GM08714 (cell line): ENCODE measurements around the gene CCL28.
A peak's percentile ranks its signal among the peaks of the same experiment; 100 is the strongest.
"Not testable (repeated sequence)": the region's sequence is repeated elsewhere in the genome, so short reads cannot be mapped to it uniquely, and the experiment has no call there.

Experiments used
- H3K4me3 ChIP-seq: fragments of 200-500 bp; sonication (Bioruptor generic); 2 replicates; pipeline ENCODE4 v1.5.1; 2014; ENCODE audit warnings: mild to moderate bottlenecking, low read length, inconsistent platforms
- ZNF274 ChIP-seq: IDR thresholded peaks from 2 replicates; pipeline ENCODE4 v1.6.1; 2012; ENCODE audit warnings: mild to moderate bottlenecking, low read depth, low read length

CCL28 gene

GRCh38 chr5:43418561-43418960, 6.4 kb upstream of the CCL28 start:
- H3K4me3 ChIP-seq, result no peak overlapping the region
- no peak for TF ChIP-seq ZNF274

- no peak overlapping the region for H3K4me3 ChIP-seq
- no peak for TF ChIP-seq ZNF274
These were observed 4.7 kb upstream of the CCL28 start for GRCh38 chr5:43416803-43417394.

- H3K4me3 ChIP-seq, result no peak overlapping the region
- TF ChIP-seq ZNF274, result no peak
These were observed 4.0 kb upstream of the CCL28 start for GRCh38 chr5:43415935-43416802.

GRCh38 chr5:43413966-43414365, 1.8 kb upstream of the CCL28 start:
- TF ChIP-seq ZNF274, result no peak
- no peak overlapping the region for H3K4me3 ChIP-seq

- H3K4me3 ChIP-seq, result no peak overlapping the region
- TF ChIP-seq ZNF274, result no peak
These were observed 453 bp upstream of the CCL28 start for GRCh38 chr5:43412644-43413043.

- no peak overlapping the region for H3K4me3 ChIP-seq
- no peak for TF ChIP-seq ZNF274
These were observed 696 bp downstream of the CCL28 start for GRCh38 chr5:43411495-43411894.

- no peak for TF ChIP-seq ZNF274
- H3K4me3 ChIP-seq, result no peak overlapping the region
These were observed 1.8 kb downstream of the CCL28 start for GRCh38 chr5:43410414-43410813.

GRCh38 chr5:43409809-43410271, 2.4 kb downstream of the CCL28 start:
- no peak for TF ChIP-seq ZNF274
- H3K4me3 ChIP-seq, result no peak overlapping the region

- H3K4me3 ChIP-seq, result not testable (repeated sequence)
These were observed 9.6 kb downstream of the CCL28 start for GRCh38 chr5:43402524-43403066.

GRCh38 chr5:43401827-43402226, 10.4 kb downstream of the CCL28 start:
- no peak overlapping the region for H3K4me3 ChIP-seq
- TF ChIP-seq ZNF274, result no peak

- TF ChIP-seq ZNF274, result no peak
- no peak overlapping the region for H3K4me3 ChIP-seq
These were observed 12.1 kb downstream of the CCL28 start for GRCh38 chr5:43400082-43400481.

GRCh38 chr5:43396762-43397304, 15.4 kb downstream of the CCL28 start:
- peak overlapping the region; percentile 70; the same call in 1 of the 2 replicates for H3K4me3 ChIP-seq
- no peak for TF ChIP-seq ZNF274

GRCh38 chr5:43390471-43390870, 21.7 kb downstream of the CCL28 start:
- TF ChIP-seq ZNF274, result no peak

GRCh38 chr5:43389679-43390329, 22.4 kb downstream of the CCL28 start:
- no peak overlapping the region for H3K4me3 ChIP-seq
- no peak for TF ChIP-seq ZNF274

More at GRCh38 chr5:43390471-43390870, 21.7 kb downstream of the CCL28 start:
- H3K4me3 ChIP-seq, result no peak overlapping the region
